Stimulated activated CD4-positive, alpha-beta T cell treated with anti-CD3 and anti-CD28 coated beads, Interleukin-4, amount 100 ng/mL, for 1 hour (primary cell): Measurements from ENCODE around the gene ACP7.

ENCODE experiments used
- DNase-seq: peaks from one replicate; pipeline ENCODE4 v3.0.0-alpha.2; 2020

Gene ACP7

GRCh38 chr19:39150807-39151600, 66.8 kb downstream of the ACP7 start:
- DNase-seq, result no peak

- DNase-seq, result no peak
Observed at GRCh38 chr19:39152066-39152465, 67.9 kb downstream of the ACP7 start.

GRCh38 chr19:39154100-39154628, 70.0 kb downstream of the ACP7 start:
- DNase-seq, result no peak

- no peak for DNase-seq
Observed at GRCh38 chr19:39154629-39155100, 70.5 kb downstream of the ACP7 start.

GRCh38 chr19:39155114-39155700, 71.0 kb downstream of the ACP7 start:
- DNase-seq, result no peak

GRCh38 chr19:39155741-39156140, 71.6 kb downstream of the ACP7 start:
- no peak for DNase-seq

- DNase-seq, result no peak
Observed at GRCh38 chr19:39156326-39157230, 72.4 kb downstream of the ACP7 start.

GRCh38 chr19:39157275-39157996, 73.3 kb downstream of the ACP7 start:
- DNase-seq, result no peak

GRCh38 chr19:39157997-39158389, 73.8 kb downstream of the ACP7 start:
- DNase-seq, result no peak

GRCh38 chr19:39158646-39159260, 74.6 kb downstream of the ACP7 start:
- DNase-seq, result no peak

- no peak for DNase-seq
Observed at GRCh38 chr19:39160523-39160861, 76.3 kb downstream of the ACP7 start.
